Common myeloid progenitor, CD34-positive (primary cell): Measurements from ENCODE around the gene GALE.

ENCODE experiments used
- CTCF ChIA-PET: fragments of 350-600 bp; sonication (Branson Sonifier 250); formaldehyde crosslinking; loops from one replicate; lab custom pipeline; 2021; ENCODE audit warnings: antibody characterized with exemption; lab: Charles Lee
- POLR2A ChIA-PET: fragments of 350-600 bp; sonication (Branson Sonifier 250); formaldehyde crosslinking; loops from one replicate; lab custom pipeline; 2021; ENCODE audit warnings: antibody characterized with exemption; lab: Charles Lee
- DNase-seq, 3 donors: peaks; one replicate each; pipeline versions ENCODE4 v3.0.0 to v3.0.0-alpha.2; 2013
- H3K27ac ChIP-seq, 2 experiments: 1 replicate in 1 of 2; 2 replicates in 1 of 2; pipeline ENCODE4 v1.7.0; 2013; ENCODE audit warnings: inconsistent platforms in 2 of 2, low read length in 2 of 2, mild to moderate bottlenecking in 2 of 2, low read depth in 1 of 2, moderate library complexity in 1 of 2; ENCODE audit not compliant: severe bottlenecking in 2 of 2, insufficient read depth in 1 of 2, poor library complexity in 1 of 2
- H3K27me3 ChIP-seq, 5 experiments: replicated peaks in 2 of 5; 1 replicate in 3 of 5; 2 replicates in 2 of 5; pipeline versions ENCODE4 v1.6.1 to v1.7.0; 2013; ENCODE audit warnings: low read length in 4 of 5, mild to moderate bottlenecking in 2 of 5, moderate library complexity in 2 of 5, inconsistent platforms in 1 of 5; ENCODE audit not compliant: insufficient read depth in 5 of 5, control insufficient read depth in 4 of 5
- H3K36me3 ChIP-seq, 4 experiments: 1 replicate in 2 of 4; 2 replicates in 2 of 4; pipeline versions ENCODE4 v1.6.1 to v1.7.0; 2013; ENCODE audit warnings: low read length in 3 of 4, control low read depth in 1 of 4, mild to moderate bottlenecking in 1 of 4; ENCODE audit not compliant: control insufficient read depth in 4 of 4, insufficient read depth in 4 of 4
- H3K4me1 ChIP-seq, 4 experiments: 1 replicate in 3 of 4; 2 replicates in 1 of 4; pipeline versions ENCODE4 v1.6.1 to v1.7.1; 2013; ENCODE audit warnings: low read length in 3 of 4, mild to moderate bottlenecking in 3 of 4, control low read depth in 1 of 4, inconsistent platforms in 1 of 4, moderate library complexity in 1 of 4; ENCODE audit not compliant: control insufficient read depth in 4 of 4, insufficient read depth in 4 of 4; ENCODE audit errors: control extremely low read depth in 1 of 4
- H3K4me3 ChIP-seq, 7 experiments: 1 replicate in 4 of 7; 2 replicates in 3 of 7; pipeline versions ENCODE4 v1.5.1 to v1.7.0; 2013; ENCODE audit warnings: mild to moderate bottlenecking in 7 of 7, low read length in 6 of 7, moderate library complexity in 6 of 7, inconsistent platforms in 2 of 7, low read depth in 2 of 7, control low read depth in 1 of 7; ENCODE audit not compliant: insufficient read depth in 4 of 7, control insufficient read depth in 1 of 7; ENCODE audit errors: extremely low read depth in 1 of 7
- H3K9me3 ChIP-seq, 5 experiments: 1 replicate in 4 of 5; 2 replicates in 1 of 5; pipeline versions ENCODE4 v1.6.1 to v1.7.1; 2013; ENCODE audit warnings: low read length in 4 of 5, mild to moderate bottlenecking in 2 of 5, inconsistent platforms in 1 of 5, low read depth in 1 of 5, moderate library complexity in 1 of 5; ENCODE audit not compliant: control insufficient read depth in 4 of 5, insufficient read depth in 2 of 5; ENCODE audit errors: control extremely low read depth in 1 of 5
- whole genome bisulfite sequencing: methylation state at CpG from one replicate; pipeline ENCODE4 v1.1.5; 2013; ENCODE audit not compliant: insufficient coverage; 5-methylcytosine and 5-hydroxymethylcytosine counted together

Gene GALE

GRCh38 chr1:23759277-23759676 lies 41.3 kb downstream of the GALE start:
- 100% methylated on average over 1 of the region's 4 CpGs for WGBS
- no peaks in the 10 kb centered on the region for H3K9me3 ChIP-seq
- H3K36me3 ChIP-seq: peaks cover 20 to 87% (median 61%) of the 10 kb centered on the region in 4 experiments
- CTCF ChIA-PET: no interaction called here
- no peak overlapping the region for H3K27ac ChIP-seq
- H3K27me3 ChIP-seq: no peaks in the 10 kb centered on the region
- no peaks in the 10 kb centered on the region for H3K4me1 ChIP-seq
- no peak for DNase-seq
- H3K4me3 ChIP-seq: no peak overlapping the region
- POLR2A ChIA-PET: no interaction called here

GRCh38 chr1:23757812-23758211 lies 42.7 kb downstream of the GALE start:
- no peak for DNase-seq
- CTCF ChIA-PET: interaction anchor here (0.6 to 1.3 kb wide), 3 partner anchors 11 to 40 kb away, joined by 3 to 4 read pairs (median 3); no protein-coding TSS in a partner anchor
- Histone ChIP-seq H3K27me3 (no peaks in the 10 kb centered on the region), H3K27ac (no peak overlapping the region), H3K36me3 (peaks cover 33 to 88% (median 72%) of the 10 kb centered on the region in 4 experiments), H3K4me3 (no peak overlapping the region), H3K9me3 (no peaks in the 10 kb centered on the region), H3K4me1 (no peaks in the 10 kb centered on the region)
- 100% methylated on average over 1 of the region's 1 CpG for WGBS
- POLR2A ChIA-PET: no interaction called here

GRCh38 chr1:23756676-23757075 lies 43.9 kb downstream of the GALE start:
- Histone ChIP-seq H3K9me3 (no peaks in the 10 kb centered on the region), H3K36me3 (peaks cover 33 to 89% (median 77%) of the 10 kb centered on the region in 4 experiments), H3K27me3 (no peaks in the 10 kb centered on the region), H3K4me3 (no peak overlapping the region), H3K27ac (no peak overlapping the region), H3K4me1 (no peaks in the 10 kb centered on the region)
- POLR2A ChIA-PET: no interaction called here
- no peak for DNase-seq
- 100% methylated on average over 3 of the region's 3 CpGs for WGBS
- CTCF ChIA-PET: interaction anchor here (0.6 to 1.9 kb wide), 3 partner anchors 10 to 504 kb away, joined by 3 to 6 read pairs (median 3); no protein-coding TSS in a partner anchor

GRCh38 chr1:23752909-23753308 lies 47.6 kb downstream of the GALE start:
- POLR2A ChIA-PET: no interaction called here
- Histone ChIP-seq H3K36me3 (peaks cover 24 to 84% (median 71%) of the 10 kb centered on the region in 4 experiments), H3K27me3 (no peaks in the 10 kb centered on the region), H3K4me3 (no peak overlapping the region), H3K4me1 (no peaks in the 10 kb centered on the region), H3K27ac (no peak overlapping the region), H3K9me3 (no peaks in the 10 kb centered on the region)
- CTCF ChIA-PET: interaction anchor here (0.9 to 1.6 kb wide), 6 partner anchors 18 to 35 kb away, joined by 3 to 4 read pairs (median 3); partner anchors contain the start of gene PITHD1
- DNase-seq: no peak
- 100% methylated on average over 1 of the region's 1 CpG for WGBS

- WGBS: 91% methylated on average over 4 of the region's 4 CpGs
- POLR2A ChIA-PET: interaction anchor here (0.6 kb wide), 1 partner anchor 26 kb away, joined by 3 read pairs; the partner anchor contains the start of gene PITHD1
- H3K4me1 ChIP-seq: no peaks in the 10 kb centered on the region
- H3K27me3 ChIP-seq: no peaks in the 10 kb centered on the region
- no peak overlapping the region for H3K4me3 ChIP-seq
- no peak for DNase-seq
- H3K9me3 ChIP-seq: no peaks in the 10 kb centered on the region
- CTCF ChIA-PET: interaction anchor here (0.8 to 2.0 kb wide), 9 partner anchors 14 to 207 kb away, joined by 3 to 8 read pairs (median 4); partner anchors contain the start of gene PITHD1
- peaks cover 26 to 84% (median 66%) of the 10 kb centered on the region in 4 experiments for H3K36me3 ChIP-seq
- no peak overlapping the region for H3K27ac ChIP-seq
Measured at GRCh38 chr1:23751815-23752200, 48.7 kb downstream of the GALE start.

- Histone ChIP-seq H3K4me3 (no peak overlapping the region), H3K27me3 (no peaks in the 10 kb centered on the region), H3K9me3 (no peaks in the 10 kb centered on the region), H3K4me1 (no peaks in the 10 kb centered on the region), H3K36me3 (peaks cover 22 to 82% (median 60%) of the 10 kb centered on the region in 4 experiments), H3K27ac (no peak overlapping the region)
- POLR2A ChIA-PET: no interaction called here
- 78% methylated on average over 8 of the region's 11 CpGs for WGBS
- DNase-seq: peak; percentile 49 to 72 (median 65)
- CTCF ChIA-PET: interaction anchor here (0.8 to 2.0 kb wide), 7 partner anchors 15 to 207 kb away, joined by 3 to 8 read pairs (median 4); partner anchors contain the start of gene PITHD1
Measured at GRCh38 chr1:23751050-23751814, 49.3 kb downstream of the GALE start.

- H3K27me3 ChIP-seq: no peaks in the 10 kb centered on the region
- peaks cover 3 to 49% (median 33%) of the 10 kb centered on the region in 4 experiments for H3K36me3 ChIP-seq
- POLR2A ChIA-PET: interaction anchor here (0.8 to 0.9 kb wide), 2 partner anchors 38 to 46 kb away, joined by 3 to 4 read pairs; no protein-coding TSS in a partner anchor
Measured at GRCh38 chr1:23748016-23748415, 52.5 kb downstream of the GALE start.

More at GRCh38 chr1:23748016-23748415, 52.5 kb downstream of the GALE start:
- CTCF ChIA-PET: interaction anchor here (1.4 kb wide), 1 partner anchor 27 kb away, joined by 5 read pairs; no protein-coding TSS in a partner anchor
- 92% methylated on average over 2 of the region's 3 CpGs for WGBS
- Histone ChIP-seq H3K9me3 (no peaks in the 10 kb centered on the region), H3K4me3 (no peak overlapping the region), H3K4me1 (peaks cover 8 to 19% (median 13%) of the 10 kb centered on the region in 4 experiments), H3K27ac (no peak overlapping the region)
- no peak for DNase-seq
